Thyroid gland (tissue), 4 donors: ENCODE measurements around the gene UQCR11. TPM values are rescaled to one million over a fixed set of nuclear protein-coding genes. Genes with fewer than 3 reads are reported as not detected.

Experiments used
- DNase-seq, 2 donors: peaks; one replicate each; pipeline ENCODE4 v3.0.0-alpha.2; 2019
- H3K27ac ChIP-seq, 3 donors: fragments of 200-600 bp; sonication (generic); 1 replicate in 2 of 3; 2 replicates in 1 of 3; pipeline ENCODE4 v1.5.1; 2016 to 2019; ENCODE audit warnings: mild to moderate bottlenecking in 1 of 3, moderate library complexity in 1 of 3
- H3K27me3 ChIP-seq: fragments of 200-600 bp; sonication (generic); one replicate; pipeline ENCODE4 v1.5.1; 2019
- H3K36me3 ChIP-seq, 2 donors: fragments of 200-600 bp; sonication (generic); one replicate each; pipeline ENCODE4 v1.5.1; 2016 to 2019
- H3K4me1 ChIP-seq, 2 donors: fragments of 200-600 bp; sonication (generic); one replicate each; pipeline ENCODE4 v1.5.1; 2017 to 2019
- H3K4me3 ChIP-seq, 3 donors: fragments of 200-600 bp; sonication (generic); replicated peaks in 1 of 3; 1 replicate in 2 of 3; 2 replicates in 1 of 3; pipeline ENCODE4 v1.5.1; 2016; ENCODE audit warnings: mild to moderate bottlenecking in 1 of 3
- H3K9me3 ChIP-seq: fragments of 200-600 bp; sonication (generic); one replicate; pipeline ENCODE4 v1.5.1; 2017
- CTCF ChIP-seq, 6 experiments: fragments of 200-600 bp in 3 of 6; fragments of 450-650 bp in 3 of 6; sonication (generic) in 3 of 6; IDR thresholded peaks; one replicate each; pipeline ENCODE4 v1.5.1; 2016 to 2019; ENCODE audit warnings: antibody characterized with exemption in 6 of 6, mild to moderate bottlenecking in 2 of 6, inconsistent platforms in 1 of 6, moderate library complexity in 1 of 6
- POLR2A ChIP-seq, 2 donors: fragments of 450-650 bp; IDR thresholded peaks; one replicate each; pipeline ENCODE4 v1.6.1; 2017; ENCODE audit warnings: antibody characterized with exemption in 2 of 2, mild to moderate bottlenecking in 2 of 2, moderate library complexity in 1 of 2
- WGBS, 2 donors: methylation state at CpG; one replicate each; pipeline ENCODE4 v1.1.5; 2017; 5-methylcytosine and 5-hydroxymethylcytosine counted together
- intact Hi-C: fragments of 100-400 bp; cut with DNase I; formaldehyde crosslinking; loops from one replicate; pipeline ENCODE4 v1.15.1; 2023
- total RNA-seq, 4 donors: library from RNA; depleted of rRNA; stranded (reverse); fragments of >200 nt; gene quantifications; one replicate each; pipeline ENCODE4 v1.2.3, GENCODE V29; 2016

The UQCR11 gene
- total RNA-seq, 4 donors from 2014 or later, result 52.0 to 154 (median 61.9) TPM

GRCh38 chr19:1618157-1619093 lies 13.2 kb upstream of the UQCR11 start:
- Histone ChIP-seq H3K4me3 (no peak overlapping the region), H3K9me3 (no peaks in the 10 kb centered on the region), H3K4me1 (no peaks in the 10 kb centered on the region), H3K27me3 (no peaks in the 10 kb centered on the region), H3K27ac (no peak overlapping the region), H3K36me3 (peaks cover 30 to 40% of the 10 kb centered on the region in 2 donors)
- intact Hi-C loops, result no loop called here
- DNase-seq, result peak; percentile 37 to 40
- 76 to 81% methylated on average over 17 to 24 of the region's 24 CpGs for WGBS, 2 donors
- no peak for TF ChIP-seq POLR2A (IDR thresholded peaks at IDR 0.05)
- TF ChIP-seq CTCF (IDR thresholded peaks at IDR 0.05), result peak in 4 of 6 experiments; percentile 14 to 38 (median 31)

GRCh38 chr19:1616875-1617274 lies 11.6 kb upstream of the UQCR11 start:
- no peaks in the 10 kb centered on the region for H3K9me3 ChIP-seq
- H3K4me3 ChIP-seq, result no peak overlapping the region
- DNase-seq, result no peak
- peaks cover 36% of the 10 kb centered on the region in 2 donors for H3K36me3 ChIP-seq
- WGBS, 2 donors, result 80 to 83% methylated on average over 4 of the region's 4 CpGs
- no peak for TF ChIP-seq POLR2A (IDR thresholded peaks at IDR 0.05)
- no peak for TF ChIP-seq CTCF (IDR thresholded peaks at IDR 0.05)
- no peaks in the 10 kb centered on the region for H3K4me1 ChIP-seq
- H3K27me3 ChIP-seq, result no peaks in the 10 kb centered on the region
- intact Hi-C loops, result no loop called here
- H3K27ac ChIP-seq, result no peak overlapping the region

GRCh38 chr19:1616396-1616795 lies 11.1 kb upstream of the UQCR11 start:
- H3K4me1 ChIP-seq, result no peaks in the 10 kb centered on the region
- intact Hi-C loops, result no loop called here
- H3K36me3 ChIP-seq, result peaks cover 31 to 39% of the 10 kb centered on the region in 2 donors
- DNase-seq, result no peak
- no peak overlapping the region for H3K27ac ChIP-seq
- H3K9me3 ChIP-seq, result no peaks in the 10 kb centered on the region
- H3K4me3 ChIP-seq, result no peak overlapping the region
- no peaks in the 10 kb centered on the region for H3K27me3 ChIP-seq
- no peak for TF ChIP-seq CTCF (IDR thresholded peaks at IDR 0.05)
- 86 to 90% methylated on average over 8 of the region's 8 CpGs for WGBS, 2 donors

- H3K4me3 ChIP-seq, result no peak overlapping the region
- H3K27me3 ChIP-seq, result no peaks in the 10 kb centered on the region
- H3K4me1 ChIP-seq, result no peaks in the 10 kb centered on the region
- no peak overlapping the region for H3K27ac ChIP-seq
- TF ChIP-seq CTCF (IDR thresholded peaks at IDR 0.05), result no peak
- no peak for TF ChIP-seq POLR2A (IDR thresholded peaks at IDR 0.05)
- WGBS, 2 donors, result 92 to 94% methylated on average over 22 to 31 of the region's 41 CpGs
- DNase-seq, result no peak
- peaks cover 25 to 35% of the 10 kb centered on the region in 2 donors for H3K36me3 ChIP-seq
- intact Hi-C loops, result no loop called here
- no peaks in the 10 kb centered on the region for H3K9me3 ChIP-seq
Observed at GRCh38 chr19:1615156-1615765, 10.0 kb upstream of the UQCR11 start.
